BE2C (cell line): ENCODE measurements around the gene TM4SF20.

ENCODE experiments used
- DNase-seq: peaks from one replicate; pipeline ENCODE4 v3.0.0-alpha.2; 2020
- H3K27me3 ChIP-seq: fragments of 250-450 bp; sonication (Bioruptor Pico); 2 replicates; pipeline ENCODE4 v1.5.1; 2020; ENCODE audit warnings: mild to moderate bottlenecking
- H3K36me3 ChIP-seq: fragments of 250-450 bp; sonication (Bioruptor Pico); 2 replicates; pipeline ENCODE4 v1.5.1; 2020; ENCODE audit warnings: mild to moderate bottlenecking
- H3K4me1 ChIP-seq: fragments of 250-450 bp; sonication (Bioruptor Pico); 2 replicates; pipeline ENCODE4 v1.5.1; 2020
- H3K4me3 ChIP-seq: 2 replicates; pipeline ENCODE4 v1.5.1; 2011; ENCODE audit warnings: low read depth, low read length
- H3K9me3 ChIP-seq: fragments of 250-450 bp; sonication (Bioruptor Pico); 2 replicates; pipeline ENCODE4 v1.5.1; 2020
- CTCF ChIP-seq: IDR thresholded peaks from 2 replicates; pipeline ENCODE4 v1.5.1; 2012; ENCODE audit warnings: mild to moderate bottlenecking, low read depth, low read length

Gene TM4SF20

GRCh38 chr2:227348324-227348723 lies 30.8 kb downstream of the TM4SF20 start:
- peaks cover 14% of the 10 kb centered on the region for H3K36me3 ChIP-seq

GRCh38 chr2:227347117-227347516 lies 32.0 kb downstream of the TM4SF20 start:
- H3K4me3 ChIP-seq = no peak overlapping the region
- peaks cover 17% of the 10 kb centered on the region for H3K36me3 ChIP-seq
- DNase-seq = no peak
- H3K9me3 ChIP-seq = no peaks in the 10 kb centered on the region
- TF ChIP-seq CTCF = no peak
- H3K27me3 ChIP-seq = no peaks in the 10 kb centered on the region
- no peaks in the 10 kb centered on the region for H3K4me1 ChIP-seq

More at GRCh38 chr2:227348324-227348723, 30.8 kb downstream of the TM4SF20 start:
- no peaks in the 10 kb centered on the region for H3K4me1 ChIP-seq
- no peak for TF ChIP-seq CTCF
- no peaks in the 10 kb centered on the region for H3K9me3 ChIP-seq
- H3K4me3 ChIP-seq = no peak overlapping the region
- DNase-seq = no peak
- no peaks in the 10 kb centered on the region for H3K27me3 ChIP-seq

- Histone ChIP-seq H3K4me1 (no peaks in the 10 kb centered on the region), H3K27me3 (no peaks in the 10 kb centered on the region), H3K4me3 (no peak overlapping the region), H3K9me3 (no peaks in the 10 kb centered on the region), H3K36me3 (peaks cover 18% of the 10 kb centered on the region)
- TF ChIP-seq CTCF = no peak
- no peak for DNase-seq
Observed at GRCh38 chr2:227344231-227344630, 34.9 kb downstream of the TM4SF20 start.

- no peak for TF ChIP-seq CTCF
- no peaks in the 10 kb centered on the region for H3K4me1 ChIP-seq
- no peaks in the 10 kb centered on the region for H3K9me3 ChIP-seq
- no peak for DNase-seq
- peaks cover 16% of the 10 kb centered on the region for H3K36me3 ChIP-seq
- no peaks in the 10 kb centered on the region for H3K27me3 ChIP-seq
- no peak overlapping the region for H3K4me3 ChIP-seq
Observed at GRCh38 chr2:227341553-227341952, 37.6 kb downstream of the TM4SF20 start.

GRCh38 chr2:227340106-227340505 lies 39.0 kb downstream of the TM4SF20 start:
- no peaks in the 10 kb centered on the region for H3K4me1 ChIP-seq
- H3K36me3 ChIP-seq = peaks cover 29% of the 10 kb centered on the region
- no peaks in the 10 kb centered on the region for H3K9me3 ChIP-seq
- no peaks in the 10 kb centered on the region for H3K27me3 ChIP-seq
- H3K4me3 ChIP-seq = no peak overlapping the region
- TF ChIP-seq CTCF = no peak
- DNase-seq = no peak

- no peak for TF ChIP-seq CTCF
- no peaks in the 10 kb centered on the region for H3K27me3 ChIP-seq
- H3K36me3 ChIP-seq = peaks cover 35% of the 10 kb centered on the region
- no peak overlapping the region for H3K4me3 ChIP-seq
- H3K4me1 ChIP-seq = no peaks in the 10 kb centered on the region
- DNase-seq = no peak
- H3K9me3 ChIP-seq = no peaks in the 10 kb centered on the region
Observed at GRCh38 chr2:227339098-227339599, 40.0 kb downstream of the TM4SF20 start.
